Measurements from ENCODE around the gene ARID1A. TPM values are rescaled to one million over a fixed set of nuclear protein-coding genes. Genes with fewer than 3 reads are reported as not detected.

ARID1A gene
- total RNA-seq, 1 donor from 2014 or later = 83.8 TPM

- intact Hi-C loops (cut with DNase I) = no loop called here
- no peak for DNase-seq (ENCODE audit: low spot score)
- ATAC-seq = peak; percentile 93
These were observed 48.5 kb downstream of the ARID1A start for GRCh38 chr1:26744075-26744959.

GRCh38 chr1:26745191-26745590 lies 49.4 kb downstream of the ARID1A start:
- no peak for DNase-seq (ENCODE audit: low spot score)
- intact Hi-C loops (cut with DNase I) = no loop called here
- ATAC-seq = no peak

- no peak for ATAC-seq
These were observed 51.2 kb downstream of the ARID1A start for GRCh38 chr1:26747048-26747447.

GRCh38 chr1:26748351-26748750 lies 52.5 kb downstream of the ARID1A start:
- no peak for DNase-seq (ENCODE audit: low spot score)
- intact Hi-C loops (cut with DNase I) = no loop called here
- no peak for ATAC-seq

More at GRCh38 chr1:26747048-26747447, 51.2 kb downstream of the ARID1A start:
- intact Hi-C loops (cut with DNase I) = no loop called here
- no peak for DNase-seq (ENCODE audit: low spot score)

GRCh38 chr1:26749458-26749857 lies 53.6 kb downstream of the ARID1A start:
- DNase-seq (ENCODE audit: low spot score) (no peak), ATAC-seq (peak; percentile 67)
- intact Hi-C loops (cut with DNase I) = no loop called here

- no peak for DNase-seq (ENCODE audit: low spot score)
- intact Hi-C loops (cut with DNase I) = loop anchor here (2.0 kb wide), 1 partner anchor 30 kb away; no protein-coding TSS in a partner anchor
These were observed 54.6 kb downstream of the ARID1A start for GRCh38 chr1:26750428-26750827.

GRCh38 chr1:26752519-26752918 lies 56.7 kb downstream of the ARID1A start:
- ATAC-seq = no peak
- intact Hi-C loops (cut with DNase I) = no loop called here
- no peak for DNase-seq (ENCODE audit: low spot score)

More at GRCh38 chr1:26750428-26750827, 54.6 kb downstream of the ARID1A start:
- no peak for ATAC-seq

- ATAC-seq (no peak), DNase-seq (ENCODE audit: low spot score) (no peak)
- intact Hi-C loops (cut with DNase I) = no loop called here
These were observed 58.5 kb downstream of the ARID1A start for GRCh38 chr1:26754086-26754874.

GRCh38 chr1:26758358-26758757 lies 62.5 kb downstream of the ARID1A start:
- intact Hi-C loops (cut with DNase I) = no loop called here
- ATAC-seq (no peak), DNase-seq (ENCODE audit: low spot score) (no peak)

- no peak for DNase-seq (ENCODE audit: low spot score)
- ATAC-seq = no peak
- intact Hi-C loops (cut with DNase I) = no loop called here
These were observed 63.7 kb downstream of the ARID1A start for GRCh38 chr1:26759531-26759930.

GRCh38 chr1:26761217-26761616 lies 65.4 kb downstream of the ARID1A start:
- no peak for ATAC-seq
- intact Hi-C loops (cut with DNase I) = no loop called here
- DNase-seq (ENCODE audit: low spot score) = no peak

GRCh38 chr1:26767714-26768113 lies 71.9 kb downstream of the ARID1A start:
- intact Hi-C loops (cut with DNase I) = no loop called here
- no peak for DNase-seq (ENCODE audit: low spot score)
- ATAC-seq = no peak

- no peak for DNase-seq (ENCODE audit: low spot score)
- intact Hi-C loops (cut with DNase I) = no loop called here
- no peak for ATAC-seq
These were observed 72.9 kb downstream of the ARID1A start for GRCh38 chr1:26768755-26769154.

GRCh38 chr1:26771285-26771642 lies 75.4 kb downstream of the ARID1A start:
- DNase-seq (ENCODE audit: low spot score) = no peak
- intact Hi-C loops (cut with DNase I) = no loop called here
- ATAC-seq = peak; percentile 21

- DNase-seq (ENCODE audit: low spot score) (no peak), ATAC-seq (peak; percentile 82)
- intact Hi-C loops (cut with DNase I) = no loop called here
These were observed 76.0 kb downstream of the ARID1A start for GRCh38 chr1:26771643-26772321.

GRCh38 chr1:26772687-26773086 lies 76.9 kb downstream of the ARID1A start:
- no peak for ATAC-seq
- no peak for DNase-seq (ENCODE audit: low spot score)
- intact Hi-C loops (cut with DNase I) = no loop called here

GRCh38 chr1:26774462-26774861 lies 78.6 kb downstream of the ARID1A start:
- intact Hi-C loops (cut with DNase I) = no loop called here
- DNase-seq (ENCODE audit: low spot score) = no peak
- ATAC-seq = no peak

GRCh38 chr1:26775666-26776065 lies 79.9 kb downstream of the ARID1A start:
- intact Hi-C loops (cut with DNase I) = no loop called here
- no peak for ATAC-seq
- DNase-seq (ENCODE audit: low spot score) = no peak

- intact Hi-C loops (cut with DNase I) = no loop called here
- ATAC-seq = no peak
These were observed 83.4 kb downstream of the ARID1A start for GRCh38 chr1:26779098-26779668.

More at GRCh38 chr1:26779098-26779668, 83.4 kb downstream of the ARID1A start:
- no peak for DNase-seq (ENCODE audit: low spot score)

Measured in sciatic nerve (tissue), 2 donors.